ENCODE results near the gene LETM1. TPM values are rescaled to one million over a fixed set of nuclear protein-coding genes. Genes with fewer than 3 reads are reported as not detected.

Gene LETM1
- total RNA-seq, 2 experiments from 2014 or later, result 58.3 to 66.8 TPM

- Histone ChIP-seq H3K79me2 (ENCODE audit: insufficient read depth, low read depth, low read length) (no peaks in the 10 kb centered on the region), H3K4me2 (ENCODE audit: low read length) (no peak overlapping the region), H3K9me3 (ENCODE audit: low read length) (no peaks in the 10 kb centered on the region), H3K4me1 (ENCODE audit: insufficient read depth, low read length, poor library complexity, severe bottlenecking) (no peaks in the 10 kb centered on the region), H2AFZ (ENCODE audit: low read length) (no peak overlapping the region), H4K20me1 (ENCODE audit: insufficient read depth, low read length) (no peaks in the 10 kb centered on the region), H3K27ac (ENCODE audit: low read depth, low read length, poor library complexity, severe bottlenecking) (no peak overlapping the region), H3K4me3 (ENCODE audit: low read depth, low read length, poor library complexity, severe bottlenecking) (no peak overlapping the region), H3K36me3 (ENCODE audit: insufficient read depth, low read length) (peaks cover 65% of the 10 kb centered on the region), H3K9me2 (ENCODE audit: insufficient read depth, low read length) (no peaks in the 10 kb centered on the region)
- DNase-seq (ENCODE audit: low spot score), result no peak
- intact Hi-C loops (cut with micrococcal nuclease; ENCODE audit: unreplicated experiment), result no loop called here
- ChIA-PET CTCF (ENCODE audit: unreplicated experiment) (interaction anchor here (0.5 kb wide), 1 partner anchor 97 kb away, joined by 3 read pairs; no protein-coding TSS in a partner anchor), POLR2A (no interaction called here)
- no peak for TF ChIP-seq EZH2phosphoT487 (IDR thresholded peaks at IDR 0.05; ENCODE audit: borderline replicate concordance, low read depth, low read length)
- TF ChIP-seq, protein P1, sequence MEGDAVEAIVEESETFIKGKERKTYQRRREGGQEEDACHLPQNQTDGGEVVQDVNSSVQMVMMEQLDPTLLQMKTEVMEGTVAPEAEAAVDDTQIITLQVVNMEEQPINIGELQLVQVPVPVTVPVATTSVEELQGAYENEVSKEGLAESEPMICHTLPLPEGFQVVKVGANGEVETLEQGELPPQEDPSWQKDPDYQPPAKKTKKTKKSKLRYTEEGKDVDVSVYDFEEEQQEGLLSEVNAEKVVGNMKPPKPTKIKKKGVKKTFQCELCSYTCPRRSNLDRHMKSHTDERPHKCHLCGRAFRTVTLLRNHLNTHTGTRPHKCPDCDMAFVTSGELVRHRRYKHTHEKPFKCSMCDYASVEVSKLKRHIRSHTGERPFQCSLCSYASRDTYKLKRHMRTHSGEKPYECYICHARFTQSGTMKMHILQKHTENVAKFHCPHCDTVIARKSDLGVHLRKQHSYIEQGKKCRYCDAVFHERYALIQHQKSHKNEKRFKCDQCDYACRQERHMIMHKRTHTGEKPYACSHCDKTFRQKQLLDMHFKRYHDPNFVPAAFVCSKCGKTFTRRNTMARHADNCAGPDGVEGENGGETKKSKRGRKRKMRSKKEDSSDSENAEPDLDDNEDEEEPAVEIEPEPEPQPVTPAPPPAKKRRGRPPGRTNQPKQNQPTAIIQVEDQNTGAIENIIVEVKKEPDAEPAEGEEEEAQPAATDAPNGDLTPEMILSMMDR (conservative IDR thresholded peaks at IDR 0.05; ENCODE audit: low read length), result no peak
- no TSS peak for BruUV-seq (replicated peaks)
Measured at GRCh38 chr4:1826531-1827350, 29.2 kb downstream of the LETM1 start.

DNA sequence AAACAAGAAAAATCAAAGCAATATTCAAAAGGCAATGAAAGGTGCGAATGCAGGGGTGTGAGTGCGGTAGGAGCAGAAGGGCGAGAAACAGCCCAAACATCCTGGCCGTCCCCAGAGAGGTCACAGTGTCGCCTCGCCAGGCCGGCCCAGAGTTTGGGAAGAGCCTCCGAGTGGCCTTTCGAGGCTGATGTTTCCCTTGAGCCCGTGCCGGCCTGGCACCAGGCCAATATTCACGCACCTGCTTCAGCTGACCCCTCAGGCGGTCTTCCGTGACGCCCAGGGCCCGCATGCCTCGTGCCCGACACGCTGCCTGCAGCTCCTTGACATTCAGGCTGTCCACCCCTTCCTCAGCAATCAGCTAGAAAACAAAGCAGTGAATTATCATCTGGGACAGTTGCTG is 30.6 kb downstream of the LETM1 start:
- BruUV-seq (replicated peaks), result no TSS peak
- Histone ChIP-seq H2AFZ (ENCODE audit: low read length) (no peak overlapping the region), H3K4me3 (ENCODE audit: low read depth, low read length, poor library complexity, severe bottlenecking) (no peak overlapping the region), H3K79me2 (ENCODE audit: insufficient read depth, low read depth, low read length) (no peaks in the 10 kb centered on the region), H3K4me2 (ENCODE audit: low read length) (no peak overlapping the region), H3K9me2 (ENCODE audit: insufficient read depth, low read length) (no peaks in the 10 kb centered on the region), H3K36me3 (ENCODE audit: insufficient read depth, low read length) (peaks cover 60% of the 10 kb centered on the region), H4K20me1 (ENCODE audit: insufficient read depth, low read length) (no peaks in the 10 kb centered on the region), H3K27ac (ENCODE audit: low read depth, low read length, poor library complexity, severe bottlenecking) (no peak overlapping the region), H3K9me3 (ENCODE audit: low read length) (no peaks in the 10 kb centered on the region), H3K4me1 (ENCODE audit: insufficient read depth, low read length, poor library complexity, severe bottlenecking) (no peaks in the 10 kb centered on the region)
- intact Hi-C loops (cut with micrococcal nuclease; ENCODE audit: unreplicated experiment), result no loop called here
- DNase-seq (ENCODE audit: low spot score), result no peak
- ChIA-PET CTCF (ENCODE audit: unreplicated experiment) (no interaction called here), POLR2A (no interaction called here)
- TF ChIP-seq, protein P1 (conservative IDR thresholded peaks at IDR 0.05; ENCODE audit: low read length), result no peak
- no peak for TF ChIP-seq EZH2phosphoT487 (IDR thresholded peaks at IDR 0.05; ENCODE audit: borderline replicate concordance, low read depth, low read length)

GRCh38 chr4:1824746-1825145 is 31.2 kb downstream of the LETM1 start:
- no peak for DNase-seq (ENCODE audit: low spot score)
- H2AFZ ChIP-seq (ENCODE audit: low read length), result no peak overlapping the region
- no peak overlapping the region for H3K4me2 ChIP-seq (ENCODE audit: low read length)
- peaks cover 65% of the 10 kb centered on the region for H3K36me3 ChIP-seq (ENCODE audit: insufficient read depth, low read length)
- H3K79me2 ChIP-seq (ENCODE audit: insufficient read depth, low read depth, low read length), result no peaks in the 10 kb centered on the region
- H3K4me1 ChIP-seq (ENCODE audit: insufficient read depth, low read length, poor library complexity, severe bottlenecking), result no peaks in the 10 kb centered on the region
- H3K4me3 ChIP-seq (ENCODE audit: low read depth, low read length, poor library complexity, severe bottlenecking), result no peak overlapping the region
- H3K27ac ChIP-seq (ENCODE audit: low read depth, low read length, poor library complexity, severe bottlenecking), result no peak overlapping the region
- POLR2A ChIA-PET, result no interaction called here
- no peaks in the 10 kb centered on the region for H3K9me2 ChIP-seq (ENCODE audit: insufficient read depth, low read length)
- BruUV-seq (replicated peaks), result no TSS peak
- intact Hi-C loops (cut with micrococcal nuclease; ENCODE audit: unreplicated experiment), result no loop called here
- no peak for TF ChIP-seq EZH2phosphoT487 (IDR thresholded peaks at IDR 0.05; ENCODE audit: borderline replicate concordance, low read depth, low read length)
- TF ChIP-seq, protein P1 (conservative IDR thresholded peaks at IDR 0.05; ENCODE audit: low read length), result no peak
- no peaks in the 10 kb centered on the region for H3K9me3 ChIP-seq (ENCODE audit: low read length)
- H4K20me1 ChIP-seq (ENCODE audit: insufficient read depth, low read length), result no peaks in the 10 kb centered on the region
- CTCF ChIA-PET (ENCODE audit: unreplicated experiment), result no interaction called here

Measured in OCI-LY7 (cell line).